ENCODE measurements around the gene S1PR5. TPM values are rescaled to one million over a fixed set of nuclear protein-coding genes. Genes with fewer than 3 reads are reported as not detected.

S1PR5 gene
- total RNA-seq, 1 experiment from 2014 or later: 4.4 TPM

DNA sequence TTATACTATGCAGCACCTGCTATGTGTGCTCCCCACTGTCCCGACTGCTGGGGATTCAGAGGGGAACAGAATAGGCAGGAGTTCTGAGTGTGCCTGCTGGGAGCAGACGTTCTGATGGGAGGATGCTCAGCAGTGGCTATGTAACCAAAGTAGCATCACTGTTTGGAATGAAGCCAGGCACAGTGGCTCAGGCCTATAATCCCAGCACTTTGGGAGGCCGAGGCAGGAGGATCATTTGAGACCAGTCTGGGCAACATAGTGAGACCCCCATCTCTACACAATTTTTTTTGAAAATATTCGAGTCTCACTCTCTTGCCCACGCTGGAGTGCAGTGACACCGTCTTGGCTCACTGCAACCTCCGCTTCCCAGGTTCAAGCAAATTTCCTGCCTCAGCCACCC, 32.5 kb upstream of the S1PR5 start:
- DNase-seq (ENCODE audit: low read depth, low spot score) (no peak), ATAC-seq (no peak)
- POLR2A ChIA-PET: no interaction called here
- Histone ChIP-seq H3K79me2 (ENCODE audit: insufficient read depth, low read length) (peaks cover 14% of the 10 kb centered on the region), H3K36me3 (ENCODE audit: control insufficient read depth in 1 of 2, insufficient read depth in 2 of 2, low read length in 2 of 2) (peaks cover 15 to 35% of the 10 kb centered on the region in 2 experiments; a peak in 3 of 4 replicates), H3K4me2 (ENCODE audit: low read length) (no peak overlapping the region), H3K9me2 (ENCODE audit: insufficient read depth) (no peaks in the 10 kb centered on the region), H4K20me1 (ENCODE audit: insufficient read depth) (no peaks in the 10 kb centered on the region), H3K27me3 (ENCODE audit: insufficient read depth, low read length) (no peaks in the 10 kb centered on the region), H3K9me3 (ENCODE audit: control insufficient read depth in 1 of 2, insufficient read depth in 1 of 2, low read depth in 1 of 2, low read length in 2 of 2) (no peaks in the 10 kb centered on the region), H3K4me1 (ENCODE audit: control insufficient read depth in 1 of 2, insufficient read depth in 2 of 2, low read length in 2 of 2) (peaks cover 2 to 5% of the 10 kb centered on the region in 2 experiments; a peak in 3 of 4 replicates), H3K27ac (ENCODE audit: low read depth, low read length) (no peak overlapping the region), H2AFZ (ENCODE audit: low read depth, low read length, poor library complexity, severe bottlenecking) (no peak overlapping the region), H3K9ac (ENCODE audit: low read length) (no peak overlapping the region), H3K4me3 (replicated peaks in 1 of 2; ENCODE audit: low read depth in 1 of 2, low read length in 2 of 2) (no peak overlapping the region)
- TF ChIP-seq SP1 (IDR thresholded peaks at IDR 0.05; ENCODE audit: low read depth): no peak
- no peak for TF ChIP-seq FOSL1 (IDR thresholded peaks at IDR 0.05; ENCODE audit: low read depth)
- TF ChIP-seq, protein P1, sequence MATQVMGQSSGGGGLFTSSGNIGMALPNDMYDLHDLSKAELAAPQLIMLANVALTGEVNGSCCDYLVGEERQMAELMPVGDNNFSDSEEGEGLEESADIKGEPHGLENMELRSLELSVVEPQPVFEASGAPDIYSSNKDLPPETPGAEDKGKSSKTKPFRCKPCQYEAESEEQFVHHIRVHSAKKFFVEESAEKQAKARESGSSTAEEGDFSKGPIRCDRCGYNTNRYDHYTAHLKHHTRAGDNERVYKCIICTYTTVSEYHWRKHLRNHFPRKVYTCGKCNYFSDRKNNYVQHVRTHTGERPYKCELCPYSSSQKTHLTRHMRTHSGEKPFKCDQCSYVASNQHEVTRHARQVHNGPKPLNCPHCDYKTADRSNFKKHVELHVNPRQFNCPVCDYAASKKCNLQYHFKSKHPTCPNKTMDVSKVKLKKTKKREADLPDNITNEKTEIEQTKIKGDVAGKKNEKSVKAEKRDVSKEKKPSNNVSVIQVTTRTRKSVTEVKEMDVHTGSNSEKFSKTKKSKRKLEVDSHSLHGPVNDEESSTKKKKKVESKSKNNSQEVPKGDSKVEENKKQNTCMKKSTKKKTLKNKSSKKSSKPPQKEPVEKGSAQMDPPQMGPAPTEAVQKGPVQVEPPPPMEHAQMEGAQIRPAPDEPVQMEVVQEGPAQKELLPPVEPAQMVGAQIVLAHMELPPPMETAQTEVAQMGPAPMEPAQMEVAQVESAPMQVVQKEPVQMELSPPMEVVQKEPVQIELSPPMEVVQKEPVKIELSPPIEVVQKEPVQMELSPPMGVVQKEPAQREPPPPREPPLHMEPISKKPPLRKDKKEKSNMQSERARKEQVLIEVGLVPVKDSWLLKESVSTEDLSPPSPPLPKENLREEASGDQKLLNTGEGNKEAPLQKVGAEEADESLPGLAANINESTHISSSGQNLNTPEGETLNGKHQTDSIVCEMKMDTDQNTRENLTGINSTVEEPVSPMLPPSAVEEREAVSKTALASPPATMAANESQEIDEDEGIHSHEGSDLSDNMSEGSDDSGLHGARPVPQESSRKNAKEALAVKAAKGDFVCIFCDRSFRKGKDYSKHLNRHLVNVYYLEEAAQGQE (IDR thresholded peaks at IDR 0.05; ENCODE audit: low read depth): no peak
- TF ChIP-seq, protein P2, sequence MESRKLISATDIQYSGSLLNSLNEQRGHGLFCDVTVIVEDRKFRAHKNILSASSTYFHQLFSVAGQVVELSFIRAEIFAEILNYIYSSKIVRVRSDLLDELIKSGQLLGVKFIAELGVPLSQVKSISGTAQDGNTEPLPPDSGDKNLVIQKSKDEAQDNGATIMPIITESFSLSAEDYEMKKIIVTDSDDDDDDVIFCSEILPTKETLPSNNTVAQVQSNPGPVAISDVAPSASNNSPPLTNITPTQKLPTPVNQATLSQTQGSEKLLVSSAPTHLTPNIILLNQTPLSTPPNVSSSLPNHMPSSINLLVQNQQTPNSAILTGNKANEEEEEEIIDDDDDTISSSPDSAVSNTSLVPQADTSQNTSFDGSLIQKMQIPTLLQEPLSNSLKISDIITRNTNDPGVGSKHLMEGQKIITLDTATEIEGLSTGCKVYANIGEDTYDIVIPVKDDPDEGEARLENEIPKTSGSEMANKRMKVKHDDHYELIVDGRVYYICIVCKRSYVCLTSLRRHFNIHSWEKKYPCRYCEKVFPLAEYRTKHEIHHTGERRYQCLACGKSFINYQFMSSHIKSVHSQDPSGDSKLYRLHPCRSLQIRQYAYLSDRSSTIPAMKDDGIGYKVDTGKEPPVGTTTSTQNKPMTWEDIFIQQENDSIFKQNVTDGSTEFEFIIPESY (IDR thresholded peaks at IDR 0.05; ENCODE audit: extremely low read depth, insufficient replicate concordance, low read length): no peak
- no peak for TF ChIP-seq ZFX (IDR thresholded peaks at IDR 0.05)
- TF ChIP-seq ZNF274 (IDR thresholded peaks at IDR 0.05; ENCODE audit: low read depth, low read length): no peak
- TF ChIP-seq TCF7L2 (IDR thresholded peaks at IDR 0.05; ENCODE audit: borderline replicate concordance, extremely low read depth, insufficient read depth, insufficient read length): no peak
- TF ChIP-seq YY1 (IDR thresholded peaks at IDR 0.05; ENCODE audit: extremely low read depth, insufficient replicate concordance, low read depth, low read length): no peak
- TF ChIP-seq, protein P3, sequence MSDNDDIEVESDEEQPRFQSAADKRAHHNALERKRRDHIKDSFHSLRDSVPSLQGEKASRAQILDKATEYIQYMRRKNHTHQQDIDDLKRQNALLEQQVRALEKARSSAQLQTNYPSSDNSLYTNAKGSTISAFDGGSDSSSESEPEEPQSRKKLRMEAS (IDR thresholded peaks at IDR 0.05): no peak
- no peak for TF ChIP-seq EZH2 (IDR thresholded peaks at IDR 0.05)
- TF ChIP-seq ELF1 (IDR thresholded peaks at IDR 0.05; ENCODE audit: borderline replicate concordance, low read depth): no peak
- TF ChIP-seq, protein P4, sequence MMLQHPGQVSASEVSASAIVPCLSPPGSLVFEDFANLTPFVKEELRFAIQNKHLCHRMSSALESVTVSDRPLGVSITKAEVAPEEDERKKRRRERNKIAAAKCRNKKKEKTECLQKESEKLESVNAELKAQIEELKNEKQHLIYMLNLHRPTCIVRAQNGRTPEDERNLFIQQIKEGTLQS (IDR thresholded peaks at IDR 0.05): no peak
- TF ChIP-seq, protein P5, sequence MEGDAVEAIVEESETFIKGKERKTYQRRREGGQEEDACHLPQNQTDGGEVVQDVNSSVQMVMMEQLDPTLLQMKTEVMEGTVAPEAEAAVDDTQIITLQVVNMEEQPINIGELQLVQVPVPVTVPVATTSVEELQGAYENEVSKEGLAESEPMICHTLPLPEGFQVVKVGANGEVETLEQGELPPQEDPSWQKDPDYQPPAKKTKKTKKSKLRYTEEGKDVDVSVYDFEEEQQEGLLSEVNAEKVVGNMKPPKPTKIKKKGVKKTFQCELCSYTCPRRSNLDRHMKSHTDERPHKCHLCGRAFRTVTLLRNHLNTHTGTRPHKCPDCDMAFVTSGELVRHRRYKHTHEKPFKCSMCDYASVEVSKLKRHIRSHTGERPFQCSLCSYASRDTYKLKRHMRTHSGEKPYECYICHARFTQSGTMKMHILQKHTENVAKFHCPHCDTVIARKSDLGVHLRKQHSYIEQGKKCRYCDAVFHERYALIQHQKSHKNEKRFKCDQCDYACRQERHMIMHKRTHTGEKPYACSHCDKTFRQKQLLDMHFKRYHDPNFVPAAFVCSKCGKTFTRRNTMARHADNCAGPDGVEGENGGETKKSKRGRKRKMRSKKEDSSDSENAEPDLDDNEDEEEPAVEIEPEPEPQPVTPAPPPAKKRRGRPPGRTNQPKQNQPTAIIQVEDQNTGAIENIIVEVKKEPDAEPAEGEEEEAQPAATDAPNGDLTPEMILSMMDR (IDR thresholded peaks at IDR 0.05 in 2 of 3, conservative IDR thresholded peaks at IDR 0.05 in 1 of 3; ENCODE audit: borderline replicate concordance in 1 of 3, insufficient read depth in 1 of 3, low read depth in 2 of 3, low read length in 2 of 3): no peak
- no peak for TF ChIP-seq SIN3A (IDR thresholded peaks at IDR 0.05; ENCODE audit: low read depth)
- TF ChIP-seq POLR2A (IDR thresholded peaks at IDR 0.05; ENCODE audit: borderline replicate concordance, extremely low read depth, insufficient read depth, insufficient read length): no peak
- no peak for TF ChIP-seq POLR2AphosphoS5 (IDR thresholded peaks at IDR 0.05; ENCODE audit: low read depth, low read length)
- TF ChIP-seq CEBPB (IDR thresholded peaks at IDR 0.05; ENCODE audit: low read depth): no peak
- no peak for TF ChIP-seq JUND (IDR thresholded peaks at IDR 0.05)
- RAD21 ChIA-PET (ENCODE audit: low non-redundant PET in 1 of 2, low total read pairs in 2 of 2, uncharacterized antibody in 2 of 2, unreplicated experiment in 2 of 2): interaction anchor here in 1 of 2 experiments (0.6 kb wide), 1 partner anchor 37 kb away, joined by 4 read pairs; no protein-coding TSS in a partner anchor
- CTCF ChIA-PET: no interaction called here
- no TSS peak for BruUV-seq (replicated peaks)
- intact Hi-C loops (cut with micrococcal nuclease): no loop called here

All from HCT116 (cell line).